ENCODE results near the gene RTKN2.

DNA sequence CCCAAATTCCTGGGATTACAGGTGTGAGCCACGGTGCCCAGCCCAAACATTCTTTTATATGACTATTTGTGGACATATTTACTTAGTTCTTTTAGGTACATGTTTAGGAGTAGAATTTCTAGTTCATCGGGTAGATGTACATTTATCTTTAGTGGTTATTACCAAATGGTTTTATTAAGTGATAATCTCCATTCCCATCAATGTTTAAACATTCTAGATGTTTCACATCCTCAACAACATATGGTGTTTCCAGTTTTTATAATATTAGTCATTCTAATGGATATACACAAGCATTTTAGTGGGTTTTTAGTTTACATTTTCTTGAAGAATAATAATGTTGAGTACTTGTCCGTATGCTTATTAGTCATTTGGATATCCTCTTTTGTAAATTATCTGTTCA lies 131.7 kb downstream of the RTKN2 start:
- TF ChIP-seq, protein P1, sequence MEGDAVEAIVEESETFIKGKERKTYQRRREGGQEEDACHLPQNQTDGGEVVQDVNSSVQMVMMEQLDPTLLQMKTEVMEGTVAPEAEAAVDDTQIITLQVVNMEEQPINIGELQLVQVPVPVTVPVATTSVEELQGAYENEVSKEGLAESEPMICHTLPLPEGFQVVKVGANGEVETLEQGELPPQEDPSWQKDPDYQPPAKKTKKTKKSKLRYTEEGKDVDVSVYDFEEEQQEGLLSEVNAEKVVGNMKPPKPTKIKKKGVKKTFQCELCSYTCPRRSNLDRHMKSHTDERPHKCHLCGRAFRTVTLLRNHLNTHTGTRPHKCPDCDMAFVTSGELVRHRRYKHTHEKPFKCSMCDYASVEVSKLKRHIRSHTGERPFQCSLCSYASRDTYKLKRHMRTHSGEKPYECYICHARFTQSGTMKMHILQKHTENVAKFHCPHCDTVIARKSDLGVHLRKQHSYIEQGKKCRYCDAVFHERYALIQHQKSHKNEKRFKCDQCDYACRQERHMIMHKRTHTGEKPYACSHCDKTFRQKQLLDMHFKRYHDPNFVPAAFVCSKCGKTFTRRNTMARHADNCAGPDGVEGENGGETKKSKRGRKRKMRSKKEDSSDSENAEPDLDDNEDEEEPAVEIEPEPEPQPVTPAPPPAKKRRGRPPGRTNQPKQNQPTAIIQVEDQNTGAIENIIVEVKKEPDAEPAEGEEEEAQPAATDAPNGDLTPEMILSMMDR (conservative IDR thresholded peaks at IDR 0.05; ENCODE audit: low read depth, low read length), result no peak
- TF ChIP-seq RAD21 (IDR thresholded peaks at IDR 0.05; ENCODE audit: low read length), result no peak
- peak; percentile 70; the same call in 1 of the 2 replicates for TF ChIP-seq FOS (IDR thresholded peaks at IDR 0.05; ENCODE audit: low read depth, low read length)

Data from IMR-90 (cell line).